Gastrocnemius medialis (tissue), 4 donors: ENCODE results near the gene OR4Q3. TPM values are rescaled to one million over a fixed set of nuclear protein-coding genes. Genes with fewer than 3 reads are reported as not detected.
"Not testable (repeated sequence)": the region's sequence is repeated elsewhere in the genome, so short reads cannot be mapped to it uniquely, and the experiment has no call there.

Source experiments
- ATAC-seq, 2 donors: fragments of 150-250 bp; one replicate each; pipeline ENCODE4 v1.9.1; 2016
- DNase-seq, 2 donors: peaks; one replicate each; pipeline ENCODE4 v3.0.0-alpha.2; 2019
- H3K27ac ChIP-seq, 4 donors: fragments of 200-600 bp; sonication (generic); 1 replicate in 1 of 4; 2 replicates in 3 of 4; pipeline ENCODE4 v1.5.1; 2016 to 2018; ENCODE audit warnings: mild to moderate bottlenecking in 2 of 4, moderate library complexity in 1 of 4
- H3K27me3 ChIP-seq, 3 donors: fragments of 200-600 bp; sonication (generic) in 2 of 3; 1 replicate in 1 of 3; 2 replicates in 2 of 3; pipeline versions ENCODE4 v1.5.1 to v1.6.0; 2016 to 2019; ENCODE audit warnings: mild to moderate bottlenecking in 1 of 3, moderate library complexity in 1 of 3
- H3K36me3 ChIP-seq, 2 donors: fragments of 200-600 bp; sonication (generic) in 1 of 2; one replicate each; pipeline ENCODE4 v1.5.1; 2017 to 2018
- H3K4me1 ChIP-seq, 2 donors: fragments of 200-600 bp; sonication (generic) in 1 of 2; one replicate each; pipeline ENCODE4 v1.5.1; 2016 to 2017; ENCODE audit warnings: mild to moderate bottlenecking in 2 of 2
- H3K4me3 ChIP-seq, 4 donors: fragments of 200-600 bp; sonication (generic) in 3 of 4; 1 replicate in 1 of 4; 2 replicates in 3 of 4; pipeline ENCODE4 v1.5.1; 2016 to 2019; ENCODE audit warnings: mild to moderate bottlenecking in 2 of 4
- H3K9me3 ChIP-seq, 3 donors: fragments of 200-600 bp; sonication (generic) in 2 of 3; 1 replicate in 1 of 3; 2 replicates in 2 of 3; pipeline ENCODE4 v1.5.1; 2016 to 2019
- CTCF ChIP-seq, 5 experiments: fragments of 450-650 bp in 3 of 5; fragments of 200-600 bp in 2 of 5; sonication (generic) in 2 of 5; IDR thresholded peaks in 4 of 5; conservative IDR thresholded peaks in 1 of 5; 1 replicate in 4 of 5; 2 replicates in 1 of 5; pipeline ENCODE4 v1.5.1; 2016 to 2019; ENCODE audit warnings: antibody characterized with exemption in 5 of 5, mild to moderate bottlenecking in 3 of 5, moderate library complexity in 3 of 5
- POLR2A ChIP-seq, 2 donors: fragments of 450-650 bp; IDR thresholded peaks; one replicate each; pipeline ENCODE4 v1.6.1; 2017; ENCODE audit warnings: antibody characterized with exemption in 2 of 2, mild to moderate bottlenecking in 2 of 2, moderate library complexity in 2 of 2
- in situ Hi-C, 4 donors: fragments of 200-750 bp; cut with MboI; loops; one replicate each; pipeline versions ENCODE4 v1.15.0 to v1.8.0; 2017; ENCODE audit warnings: low sequenced_read_pairs in 4 of 4
- intact Hi-C: fragments of 100-400 bp; cut with DNase I; formaldehyde crosslinking; loops from one replicate; pipeline ENCODE4 v1.15.1; 2023; ENCODE audit warnings: low total_unique reads
- total RNA-seq, 4 donors: library from RNA; depleted of rRNA; stranded (reverse); fragments of >200 nt; gene quantifications; one replicate each; pipeline versions ENCODE4 v1.1.0 to v1.2.3, GENCODE V29; 2016

OR4Q3 gene
- total RNA-seq, 4 donors from 2014 or later, result not detected

- Histone ChIP-seq H3K27me3 (no peaks in the 10 kb centered on the region), H3K9me3 (no peaks in the 10 kb centered on the region), H3K27ac (no peak overlapping the region), H3K4me3 (no peak overlapping the region), H3K4me1 (no peaks in the 10 kb centered on the region), H3K36me3 (no peaks in the 10 kb centered on the region)
- DNase-seq (no peak), ATAC-seq (no peak)
- TF ChIP-seq CTCF (IDR thresholded peaks at IDR 0.05 in 4 of 5, conservative IDR thresholded peaks at IDR 0.05 in 1 of 5), result no peak
- TF ChIP-seq POLR2A (IDR thresholded peaks at IDR 0.05), result no peak
- in situ Hi-C loops, result no loop called here
- intact Hi-C loops, result no loop called here
These were observed 28.6 kb downstream of the OR4Q3 start for GRCh38 chr14:19771895-19772430.

GRCh38 chr14:19772454-19772853 is 29.1 kb downstream of the OR4Q3 start:
- H3K4me3 ChIP-seq, H3K9me3 ChIP-seq, H3K27ac ChIP-seq, intact Hi-C loops, H3K4me1 ChIP-seq, H3K36me3 ChIP-seq, DNase-seq, H3K27me3 ChIP-seq, ATAC-seq, in situ Hi-C loops: not testable (repeated sequence)

DNA sequence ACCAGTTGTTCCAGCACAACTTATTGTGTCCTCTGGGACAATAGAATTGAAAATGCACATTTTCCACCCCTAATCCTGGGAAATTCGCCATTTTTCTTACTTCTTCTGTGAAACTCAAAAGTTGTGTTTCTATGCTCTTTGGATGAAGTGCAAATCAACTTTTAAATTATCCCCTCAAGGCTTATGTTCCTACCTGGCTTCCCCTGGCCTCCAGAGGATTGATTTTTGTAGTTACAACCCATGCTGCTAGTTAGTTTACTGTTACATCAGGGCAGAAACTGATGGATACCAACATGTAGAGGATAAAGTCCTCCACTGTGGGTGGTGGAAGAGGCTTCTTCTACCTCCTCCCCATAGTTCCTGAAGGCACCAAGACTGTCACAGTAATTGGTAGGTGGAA is 29.8 kb downstream of the OR4Q3 start, which contains the start of gene OR4M1:
TSS of gene OR4M1 (plus strand) at position 301 of the 400 bp plus-strand sequence. CDS start 6,819 bp downstream, outside the sequence.
- H3K4me1 ChIP-seq, H3K9me3 ChIP-seq, ATAC-seq, intact Hi-C loops, in situ Hi-C loops, H3K27ac ChIP-seq, DNase-seq, H3K36me3 ChIP-seq, H3K27me3 ChIP-seq, H3K4me3 ChIP-seq: not testable (repeated sequence)

- intact Hi-C loops (no loop called here), in situ Hi-C loops (no loop called here)
- Histone ChIP-seq H3K27ac (no peak overlapping the region), H3K9me3 (no peaks in the 10 kb centered on the region), H3K27me3 (no peaks in the 10 kb centered on the region), H3K4me1 (no peaks in the 10 kb centered on the region), H3K36me3 (no peaks in the 10 kb centered on the region), H3K4me3 (no peak overlapping the region)
- TF ChIP-seq CTCF (IDR thresholded peaks at IDR 0.05 in 4 of 5, conservative IDR thresholded peaks at IDR 0.05 in 1 of 5), result no peak
- no peak for TF ChIP-seq POLR2A (IDR thresholded peaks at IDR 0.05)
- DNase-seq (no peak), ATAC-seq (no peak)
These were observed 32.2 kb downstream of the OR4Q3 start for GRCh38 chr14:19775587-19775986.

DNA sequence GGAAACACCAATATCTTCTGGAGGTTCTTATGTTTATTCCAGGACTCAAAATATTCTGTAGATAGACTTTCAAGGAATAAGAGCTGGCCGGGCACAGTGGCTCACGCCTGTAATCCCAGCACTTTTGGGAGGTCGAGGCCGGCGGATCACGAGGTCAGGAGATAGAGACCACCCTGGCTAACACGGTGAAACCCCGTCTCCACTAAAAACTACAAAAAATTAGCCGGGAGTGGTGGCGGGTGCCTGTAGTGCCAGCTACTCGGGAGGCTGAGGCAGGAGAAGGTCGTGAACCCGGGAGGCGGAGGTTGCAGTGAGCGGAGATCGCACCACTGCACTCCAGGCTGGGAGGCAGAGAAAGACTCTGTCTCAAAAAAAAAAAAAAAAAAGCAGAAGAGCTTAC is 42.5 kb downstream of the OR4Q3 start:
- not testable (repeated sequence) for DNase-seq

GRCh38 chr14:19787318-19787717 is 43.9 kb downstream of the OR4Q3 start:
- H3K36me3 ChIP-seq, intact Hi-C loops, H3K9me3 ChIP-seq, in situ Hi-C loops, H3K27ac ChIP-seq, DNase-seq, ATAC-seq, H3K27me3 ChIP-seq, H3K4me3 ChIP-seq, H3K4me1 ChIP-seq: not testable (repeated sequence)

More for the DNA sequence above, 42.5 kb downstream of the OR4Q3 start:
- H3K36me3 ChIP-seq, H3K4me1 ChIP-seq, H3K4me3 ChIP-seq, intact Hi-C loops, H3K27ac ChIP-seq, ATAC-seq, H3K9me3 ChIP-seq, H3K27me3 ChIP-seq, in situ Hi-C loops: not testable (repeated sequence)

DNA sequence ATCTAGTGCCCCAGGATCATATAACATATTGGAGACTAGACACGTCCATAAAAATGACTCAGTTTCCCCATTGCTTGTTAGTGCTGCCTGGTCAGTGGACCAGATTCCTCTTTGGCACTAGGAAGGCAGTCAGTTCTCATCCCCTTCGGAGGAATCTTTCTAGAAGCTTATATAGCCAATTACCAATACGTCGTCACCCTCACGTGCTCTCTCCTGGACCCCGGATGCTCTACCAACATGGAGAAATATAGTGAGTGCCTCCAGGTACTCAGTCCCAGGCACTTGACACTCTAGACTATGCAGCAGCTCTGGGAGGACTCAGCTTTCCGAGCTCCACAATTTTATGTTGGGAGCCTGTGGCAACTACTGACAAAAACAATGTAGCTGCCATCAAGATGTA is 44.8 kb downstream of the OR4Q3 start:
- H3K9me3 ChIP-seq, DNase-seq, in situ Hi-C loops, ATAC-seq, H3K27ac ChIP-seq, intact Hi-C loops, H3K36me3 ChIP-seq, H3K4me3 ChIP-seq, H3K27me3 ChIP-seq, H3K4me1 ChIP-seq: not testable (repeated sequence)

- intact Hi-C loops, H3K36me3 ChIP-seq, DNase-seq, H3K9me3 ChIP-seq, in situ Hi-C loops, H3K4me3 ChIP-seq, ATAC-seq, H3K4me1 ChIP-seq, H3K27ac ChIP-seq, H3K27me3 ChIP-seq: not testable (repeated sequence)
These were observed 53.2 kb downstream of the OR4Q3 start for GRCh38 chr14:19796520-19797108.
